K562 (cell line): ENCODE measurements around the gene MYL11. TPM values are rescaled to one million over a fixed set of nuclear protein-coding genes. Genes with fewer than 3 reads are reported as not detected.
A peak's percentile ranks its signal among the peaks of the same experiment; 100 is the strongest.

Experiments used
- CREB1 ChIP-seq, 2 experiments: sonication (generic) in 1 of 2; formaldehyde crosslinking in 1 of 2; IDR thresholded peaks; 2 replicates each; pipeline versions ENCODE4 v1.6.1 to v1.8.0; 2012 to 2022; ENCODE audit warnings: inconsistent platforms in 1 of 2, mild to moderate bottlenecking in 1 of 2, missing genetic modification reagents in 1 of 2, moderate library complexity in 1 of 2
- DPF2 ChIP-seq: fragments of 450-650 bp; IDR thresholded peaks from 2 replicates; pipeline ENCODE4 v1.6.1; 2016
- ELF1 ChIP-seq: fragments of 200-800 bp; sonication (Bioruptor generic); IDR thresholded peaks from 2 replicates; pipeline ENCODE4 v1.6.1; 2016; ENCODE audit warnings: missing genetic modification characterization, missing compliant biosample characterization
- HDAC6 ChIP-seq: IDR thresholded peaks from 2 replicates; pipeline ENCODE4 v1.6.1; 2012; ENCODE audit warnings: low read depth, mild to moderate bottlenecking, control low read depth, inconsistent platforms, low read length, moderate library complexity
- HNRNPK ChIP-seq: fragments of 200-400 bp; formaldehyde crosslinking; IDR thresholded peaks from one replicate; pipeline ENCODE4 v1.6.1; 2018; ENCODE audit warnings: mild to moderate bottlenecking, low read depth, low read length; ENCODE audit not compliant: poor library complexity, severe bottlenecking
- KDM5B ChIP-seq: fragments of 200-600 bp; sonication (generic); IDR thresholded peaks from 2 replicates; pipeline ENCODE4 v1.6.1; 2012; ENCODE audit warnings: low read depth, mild to moderate bottlenecking, moderate library complexity, low read length, control low read depth, inconsistent platforms; ENCODE audit not compliant: insufficient replicate concordance
- NCOR1 ChIP-seq: fragments of 450-650 bp; IDR thresholded peaks from 2 replicates; pipeline ENCODE4 v1.6.1; 2016; ENCODE audit warnings: mild to moderate bottlenecking, moderate library complexity
- NR2C1 ChIP-seq, 2 experiments: fragments of 450-650 bp; IDR thresholded peaks; 2 replicates each; pipeline ENCODE4 v1.6.1; 2017; ENCODE audit warnings: mild to moderate bottlenecking in 2 of 2, antibody characterized with exemption in 1 of 2, inconsistent platforms in 1 of 2, missing compliant biosample characterization in 1 of 2, missing genetic modification characterization in 1 of 2
- PRPF4 ChIP-seq: fragments of 200-400 bp; formaldehyde crosslinking; IDR thresholded peaks from one replicate; pipeline ENCODE4 v1.6.1; 2017; ENCODE audit warnings: low read length, low read depth, mild to moderate bottlenecking; ENCODE audit not compliant: insufficient read depth, poor library complexity, severe bottlenecking
- SMARCE1 ChIP-seq: fragments of 450-650 bp; IDR thresholded peaks from 2 replicates; pipeline ENCODE4 v1.7.1; 2016; ENCODE audit warnings: mild to moderate bottlenecking
- SRSF9 ChIP-seq: fragments of 200-400 bp; formaldehyde crosslinking; IDR thresholded peaks from 2 replicates; pipeline ENCODE4 v1.6.1; 2017; ENCODE audit warnings: low read depth, low read length, borderline replicate concordance
- ZNF146 ChIP-seq: IDR thresholded peaks from one replicate; pipeline ENCODE4 v1.6.1; 2018; ENCODE audit warnings: missing compliant biosample characterization; ENCODE audit not compliant: unreplicated experiment
- ZNF445 ChIP-seq: fragments of 250-450 bp; sonication (Bioruptor Pico); IDR thresholded peaks from 2 replicates; pipeline ENCODE4 v1.4.0; 2020; ENCODE audit warnings: low read depth, mild to moderate bottlenecking, moderate library complexity
- polyA plus RNA-seq, 8 experiments: library from polyadenylated mRNA; depleted of rRNA in 4 of 8; stranded (reverse) in 5 of 8; unstranded in 3 of 8; fragments of >200 nt; fragmentation: Nextera tagmentation in 2 of 8; fragmentation: Illumina TruSeq in 1 of 8; extraction: Ambion mirVana in 2 of 8; extraction: Trizol in 1 of 8; gene quantifications; 2 replicates each; pipeline versions ENCODE4 v1.2.1 to v1.2.3, GENCODE V29; 2011 to 2014; ENCODE audit warnings: inconsistent platforms in 1 of 8, missing spikeins in 1 of 8
- total RNA-seq, 7 experiments: library from RNA; depleted of rRNA in 6 of 7; stranded (reverse); fragments of >200 nt in 6 of 7; fragmentation: Illumina TruSeq in 2 of 7; extraction: Trizol in 2 of 7; gene quantifications; 2 replicates each; pipeline versions ENCODE4 v1.2.1 to v1.2.3, GENCODE V29; 2011 to 2021; ENCODE audit warnings: low replicate concordance in 1 of 7
- TF ChIP-seq, protein P1 (sequence below), 2 experiments: IDR thresholded peaks; 2 replicates each; pipeline ENCODE4 v1.6.1; 2011; ENCODE audit warnings: borderline replicate concordance in 1 of 2, control low read depth in 1 of 2, low read depth in 1 of 2, low read length in 1 of 2, mild to moderate bottlenecking in 1 of 2, mixed read lengths in 1 of 2, moderate library complexity in 1 of 2; ENCODE audit not compliant: insufficient read depth in 1 of 2, insufficient read length in 1 of 2, poor library complexity in 1 of 2, severe bottlenecking in 1 of 2; ENCODE audit errors: extremely low read depth in 1 of 2
- TF ChIP-seq, protein P2 (sequence below): IDR thresholded peaks from 2 replicates; pipeline ENCODE4 v1.6.1; 2014; ENCODE audit warnings: antibody characterized with exemption
- TF ChIP-seq, protein P3 (sequence below): IDR thresholded peaks from 2 replicates; pipeline ENCODE4 v1.6.1; 2012; ENCODE audit warnings: low read depth, low read length, improper control_type of control experiment, borderline replicate concordance
- TF ChIP-seq, protein P4 (sequence below): fragments of 250-450 bp; sonication (Bioruptor Pico); IDR thresholded peaks from 2 replicates; pipeline ENCODE4 v1.5.0; 2020; ENCODE audit warnings: mild to moderate bottlenecking

Gene MYL11
- total and polyA plus RNA-seq, 9 of the 15 experiments (the other 6 are each of a cell fraction or from before 2014, with no cell fraction given), result 0.31 to 1.5 (median 0.73) TPM; not detected in 4

DNA sequence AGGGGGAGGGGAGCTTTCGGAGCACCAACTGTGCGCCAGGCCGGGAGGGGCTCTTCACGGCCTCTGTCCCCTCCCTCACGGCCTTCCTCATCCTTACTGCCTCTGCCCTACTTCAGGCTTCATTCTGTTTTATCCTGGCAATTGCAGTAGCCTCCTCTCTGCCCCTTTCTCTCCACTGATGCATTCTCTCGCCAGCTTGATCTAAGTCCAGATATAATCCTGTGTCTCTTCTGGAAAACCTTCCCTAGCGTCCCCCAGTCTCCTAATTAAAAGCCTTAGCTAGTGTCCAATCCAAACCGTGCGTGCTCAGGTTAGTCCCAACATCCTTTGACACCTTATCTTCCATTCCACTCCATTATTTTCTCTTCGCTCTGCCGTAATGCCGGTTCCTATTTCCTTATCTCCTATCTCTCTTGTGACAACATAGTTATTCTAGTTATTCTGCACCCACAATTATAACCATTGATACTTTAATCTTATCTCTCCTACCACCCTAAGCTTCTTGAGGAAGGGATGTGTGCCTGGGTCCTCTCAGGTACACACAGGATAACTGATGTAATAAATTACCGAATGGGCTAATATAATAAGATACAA is 21.5 kb downstream of the MYL11 start (continued):
- TF ChIP-seq, protein P1, sequence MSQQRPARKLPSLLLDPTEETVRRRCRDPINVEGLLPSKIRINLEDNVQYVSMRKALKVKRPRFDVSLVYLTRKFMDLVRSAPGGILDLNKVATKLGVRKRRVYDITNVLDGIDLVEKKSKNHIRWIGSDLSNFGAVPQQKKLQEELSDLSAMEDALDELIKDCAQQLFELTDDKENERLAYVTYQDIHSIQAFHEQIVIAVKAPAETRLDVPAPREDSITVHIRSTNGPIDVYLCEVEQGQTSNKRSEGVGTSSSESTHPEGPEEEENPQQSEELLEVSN (IDR thresholded peaks at IDR 0.05; ENCODE audit: borderline replicate concordance in 1 of 2, extremely low read depth in 1 of 2, insufficient read depth in 1 of 2, insufficient read length in 1 of 2, low read depth in 1 of 2, low read length in 1 of 2, poor library complexity in 1 of 2, severe bottlenecking in 1 of 2), result no peak
- TF ChIP-seq, protein P2, sequence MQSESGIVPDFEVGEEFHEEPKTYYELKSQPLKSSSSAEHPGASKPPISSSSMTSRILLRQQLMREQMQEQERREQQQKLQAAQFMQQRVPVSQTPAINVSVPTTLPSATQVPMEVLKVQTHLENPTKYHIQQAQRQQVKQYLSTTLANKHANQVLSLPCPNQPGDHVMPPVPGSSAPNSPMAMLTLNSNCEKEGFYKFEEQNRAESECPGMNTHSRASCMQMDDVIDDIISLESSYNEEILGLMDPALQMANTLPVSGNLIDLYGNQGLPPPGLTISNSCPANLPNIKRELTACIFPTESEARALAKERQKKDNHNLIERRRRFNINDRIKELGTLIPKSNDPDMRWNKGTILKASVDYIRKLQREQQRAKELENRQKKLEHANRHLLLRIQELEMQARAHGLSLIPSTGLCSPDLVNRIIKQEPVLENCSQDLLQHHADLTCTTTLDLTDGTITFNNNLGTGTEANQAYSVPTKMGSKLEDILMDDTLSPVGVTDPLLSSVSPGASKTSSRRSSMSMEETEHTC, result no peak
- TF ChIP-seq SRSF9 (no peak), HDAC6 (no peak), HNRNPK (no peak), ELF1 (no peak), NR2C1 (IDR thresholded peaks at IDR 0.05) (0 out of 2 replicates have a peak, but pooled peaks have one; percentile 25), NR2C1 (tag; IDR thresholded peaks at IDR 0.05) (no peak), SMARCE1 (peak; percentile 61; the same call in 1 of the 2 replicates), NCOR1 (no peak), CREB1 (IDR thresholded peaks at IDR 0.05) (no peak), CREB1 (CRISPR knock-in tag; IDR thresholded peaks at IDR 0.05) (peak; percentile 33; the same call in 1 of the 2 replicates), KDM5B (no peak), ZNF445 (CRISPR knock-in tag) (no peak), DPF2 (0 out of 2 replicates have a peak, but pooled peaks have one; percentile 38), ZNF146 (CRISPR knock-in tag) (no peak), PRPF4 (peak; percentile 2)
- TF ChIP-seq, protein P3, sequence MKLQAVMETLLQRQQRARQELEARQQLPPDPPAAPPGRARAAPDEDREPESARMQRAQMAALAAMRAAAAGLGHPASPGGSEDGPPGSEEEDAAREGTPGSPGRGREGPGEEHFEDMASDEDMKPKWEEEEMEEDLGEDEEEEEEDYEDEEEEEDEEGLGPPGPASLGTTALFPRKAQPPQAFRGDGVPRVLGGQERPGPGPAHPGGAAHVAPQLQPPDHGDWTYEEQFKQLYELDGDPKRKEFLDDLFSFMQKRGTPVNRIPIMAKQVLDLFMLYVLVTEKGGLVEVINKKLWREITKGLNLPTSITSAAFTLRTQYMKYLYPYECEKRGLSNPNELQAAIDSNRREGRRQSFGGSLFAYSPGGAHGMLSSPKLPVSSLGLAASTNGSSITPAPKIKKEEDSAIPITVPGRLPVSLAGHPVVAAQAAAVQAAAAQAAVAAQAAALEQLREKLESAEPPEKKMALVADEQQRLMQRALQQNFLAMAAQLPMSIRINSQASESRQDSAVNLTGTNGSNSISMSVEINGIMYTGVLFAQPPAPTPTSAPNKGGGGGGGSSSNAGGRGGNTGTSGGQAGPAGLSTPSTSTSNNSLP, result no peak
- TF ChIP-seq, protein P4, sequence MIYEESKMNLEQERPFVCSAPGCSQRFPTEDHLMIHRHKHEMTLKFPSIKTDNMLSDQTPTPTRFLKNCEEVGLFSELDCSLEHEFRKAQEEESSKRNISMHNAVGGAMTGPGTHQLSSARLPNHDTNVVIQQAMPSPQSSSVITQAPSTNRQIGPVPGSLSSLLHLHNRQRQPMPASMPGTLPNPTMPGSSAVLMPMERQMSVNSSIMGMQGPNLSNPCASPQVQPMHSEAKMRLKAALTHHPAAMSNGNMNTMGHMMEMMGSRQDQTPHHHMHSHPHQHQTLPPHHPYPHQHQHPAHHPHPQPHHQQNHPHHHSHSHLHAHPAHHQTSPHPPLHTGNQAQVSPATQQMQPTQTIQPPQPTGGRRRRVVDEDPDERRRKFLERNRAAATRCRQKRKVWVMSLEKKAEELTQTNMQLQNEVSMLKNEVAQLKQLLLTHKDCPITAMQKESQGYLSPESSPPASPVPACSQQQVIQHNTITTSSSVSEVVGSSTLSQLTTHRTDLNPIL (CRISPR knock-in tag), result no peak
